Chondrocyte (in vitro differentiated cells): ENCODE results near the gene VAV2. TPM values are rescaled to one million over a fixed set of nuclear protein-coding genes. Genes with fewer than 3 reads are reported as not detected.

ENCODE experiments used
- DNase-seq: peaks from one replicate; pipeline ENCODE4 v3.0.0; 2021; ENCODE audit warnings: mixed read lengths, low spot score
- H3K27ac Mint-ChIP-seq: one replicate; pipeline ENCODE4 v1.8.0; 2021; ENCODE audit warnings: mild to moderate bottlenecking, moderate library complexity, mixed read lengths; ENCODE audit not compliant: unreplicated experiment
- H3K27me3 Mint-ChIP-seq: 2 replicates; pipeline ENCODE4 v1.8.0; 2021; ENCODE audit warnings: low read depth, mixed read lengths
- H3K36me3 Mint-ChIP-seq: 2 replicates; pipeline ENCODE4 v1.8.0; 2021; ENCODE audit warnings: low read depth, mixed read lengths
- H3K4me1 Mint-ChIP-seq: 2 replicates; pipeline ENCODE4 v1.8.0; 2021; ENCODE audit warnings: low read depth, mild to moderate bottlenecking, mixed read lengths
- H3K4me3 Mint-ChIP-seq: one replicate; pipeline ENCODE4 v1.8.0; 2021; ENCODE audit warnings: mild to moderate bottlenecking, moderate library complexity, mixed read lengths; ENCODE audit not compliant: unreplicated experiment
- H3K9me3 Mint-ChIP-seq: 2 replicates; pipeline ENCODE4 v1.8.0; 2021; ENCODE audit warnings: low read depth, mixed read lengths
- total RNA-seq: library from RNA; stranded (reverse); gene quantifications from 3 replicates; pipeline ENCODE4 v1.2.1, GENCODE V29; 2021
- TF ChIP-seq, protein P1 (sequence below): fragments of 200-600 bp; sonication (generic); IDR thresholded peaks from 2 replicates; pipeline ENCODE4 v1.5.0; 2021; ENCODE audit warnings: antibody characterized with exemption, mild to moderate bottlenecking, moderate library complexity

VAV2 gene
- total RNA-seq, 1 donor from 2014 or later = 17.7 TPM

DNA sequence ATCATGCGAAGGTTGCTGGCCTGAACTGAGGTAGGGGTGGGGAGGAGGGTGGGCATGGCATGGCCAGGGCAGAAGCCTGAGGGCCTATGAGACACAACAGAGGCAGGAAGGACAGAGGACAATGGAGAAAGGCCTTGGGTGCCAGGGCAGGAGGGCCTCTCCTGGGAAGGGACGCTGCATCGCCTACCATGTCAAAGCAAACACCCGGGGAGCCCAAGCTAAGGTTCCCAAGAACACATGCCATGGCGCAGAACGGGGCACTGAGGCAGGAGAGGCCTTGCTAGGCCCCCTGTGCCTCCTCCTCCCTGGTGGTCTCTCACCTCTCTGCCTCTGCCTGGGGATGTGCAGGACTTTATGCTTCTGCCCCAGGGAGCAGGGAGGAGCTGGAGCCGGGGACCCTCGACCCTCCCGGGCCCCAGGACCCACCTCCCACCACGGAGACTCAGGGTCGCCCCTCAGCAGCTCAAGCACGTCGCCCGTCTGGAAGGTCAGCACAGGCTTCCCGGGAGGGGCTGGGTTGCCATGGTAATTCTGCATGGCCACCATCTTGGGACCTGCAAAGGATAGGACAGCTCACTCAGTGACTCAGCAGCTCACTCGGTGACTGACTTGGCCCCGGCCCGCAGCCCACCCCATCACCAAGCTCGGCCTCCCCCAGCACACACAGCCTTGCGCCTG is 213.6 kb downstream of the VAV2 start:
- Mint-ChIP-seq H3K27ac (no peak overlapping the region), H3K4me3 (no peak overlapping the region), H3K9me3 (no peaks in the 10 kb centered on the region), H3K36me3 (peaks cover 4% of the 10 kb centered on the region), H3K4me1 (no peaks in the 10 kb centered on the region), H3K27me3 (no peaks in the 10 kb centered on the region)
- TF ChIP-seq, protein P1, sequence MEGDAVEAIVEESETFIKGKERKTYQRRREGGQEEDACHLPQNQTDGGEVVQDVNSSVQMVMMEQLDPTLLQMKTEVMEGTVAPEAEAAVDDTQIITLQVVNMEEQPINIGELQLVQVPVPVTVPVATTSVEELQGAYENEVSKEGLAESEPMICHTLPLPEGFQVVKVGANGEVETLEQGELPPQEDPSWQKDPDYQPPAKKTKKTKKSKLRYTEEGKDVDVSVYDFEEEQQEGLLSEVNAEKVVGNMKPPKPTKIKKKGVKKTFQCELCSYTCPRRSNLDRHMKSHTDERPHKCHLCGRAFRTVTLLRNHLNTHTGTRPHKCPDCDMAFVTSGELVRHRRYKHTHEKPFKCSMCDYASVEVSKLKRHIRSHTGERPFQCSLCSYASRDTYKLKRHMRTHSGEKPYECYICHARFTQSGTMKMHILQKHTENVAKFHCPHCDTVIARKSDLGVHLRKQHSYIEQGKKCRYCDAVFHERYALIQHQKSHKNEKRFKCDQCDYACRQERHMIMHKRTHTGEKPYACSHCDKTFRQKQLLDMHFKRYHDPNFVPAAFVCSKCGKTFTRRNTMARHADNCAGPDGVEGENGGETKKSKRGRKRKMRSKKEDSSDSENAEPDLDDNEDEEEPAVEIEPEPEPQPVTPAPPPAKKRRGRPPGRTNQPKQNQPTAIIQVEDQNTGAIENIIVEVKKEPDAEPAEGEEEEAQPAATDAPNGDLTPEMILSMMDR = no peak
- peak; percentile 82 for DNase-seq

DNA sequence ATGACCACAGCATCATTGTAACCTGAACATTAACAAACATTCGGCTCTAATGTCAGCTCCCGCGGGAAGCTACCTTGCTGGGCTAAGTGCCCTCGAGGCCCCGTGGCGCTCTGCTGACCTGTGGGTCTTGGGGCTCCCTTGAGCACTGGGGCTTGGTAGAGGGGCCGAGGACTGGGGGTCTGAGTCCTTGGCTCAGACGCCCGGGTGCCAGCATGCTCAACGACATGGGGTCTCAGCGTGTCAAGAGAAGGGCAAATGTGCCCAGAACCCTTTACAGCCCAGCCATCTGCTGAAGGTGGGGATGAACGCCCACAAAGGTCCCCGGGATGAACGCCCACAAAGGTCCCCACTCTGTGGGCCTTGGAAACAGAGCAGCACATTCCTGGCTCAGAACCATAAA is 214.3 kb downstream of the VAV2 start:
- H3K36me3 Mint-ChIP-seq = peaks cover 5% of the 10 kb centered on the region
- peak; percentile 66 for DNase-seq
- H3K27me3 Mint-ChIP-seq = no peaks in the 10 kb centered on the region
- H3K27ac Mint-ChIP-seq = no peak overlapping the region
- TF ChIP-seq, protein P1 = no peak
- H3K4me3 Mint-ChIP-seq = no peak overlapping the region
- no peaks in the 10 kb centered on the region for H3K9me3 Mint-ChIP-seq
- no peaks in the 10 kb centered on the region for H3K4me1 Mint-ChIP-seq

DNA sequence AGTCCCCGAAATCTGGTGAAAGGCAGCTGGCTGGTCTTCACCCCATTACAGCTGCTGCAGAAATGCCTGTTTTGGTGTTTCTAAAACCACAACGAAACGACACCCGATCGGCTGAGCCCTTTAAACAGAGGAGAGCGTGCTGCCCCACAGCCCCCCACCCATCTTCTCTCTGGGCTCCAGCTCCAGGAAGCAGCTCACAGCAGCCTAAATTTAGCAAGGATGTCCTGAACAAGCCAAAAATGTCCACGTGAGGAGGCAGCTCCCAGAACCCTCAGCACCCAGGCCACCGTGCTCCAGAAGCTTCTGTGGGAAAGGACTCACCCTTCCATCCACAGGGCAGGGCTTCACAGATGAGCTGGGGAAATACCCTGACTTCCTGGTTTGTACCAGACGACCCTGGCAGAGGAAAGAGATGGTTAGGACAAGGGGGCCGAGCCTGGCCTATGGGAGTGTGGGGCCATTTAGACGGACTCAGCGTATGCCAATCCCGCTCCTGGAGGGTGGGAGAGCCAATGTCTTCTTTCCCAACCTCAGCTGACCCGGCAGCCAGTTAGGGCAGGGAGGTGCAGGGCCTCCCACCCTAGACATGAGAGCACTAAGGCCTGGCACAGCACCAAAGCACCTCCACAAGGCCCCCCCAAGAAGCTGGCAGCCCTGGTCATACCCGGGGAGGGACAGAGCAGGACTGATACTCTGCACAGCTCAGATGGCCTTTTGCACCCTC is 214.9 kb downstream of the VAV2 start:
- peak; percentile 57 for DNase-seq
- TF ChIP-seq, protein P1 = no peak
- H3K36me3 Mint-ChIP-seq = peaks cover 6% of the 10 kb centered on the region
- H3K9me3 Mint-ChIP-seq = no peaks in the 10 kb centered on the region
- H3K27me3 Mint-ChIP-seq = no peaks in the 10 kb centered on the region
- H3K4me1 Mint-ChIP-seq = no peaks in the 10 kb centered on the region
- H3K27ac Mint-ChIP-seq = no peak overlapping the region
- H3K4me3 Mint-ChIP-seq = no peak overlapping the region

DNA sequence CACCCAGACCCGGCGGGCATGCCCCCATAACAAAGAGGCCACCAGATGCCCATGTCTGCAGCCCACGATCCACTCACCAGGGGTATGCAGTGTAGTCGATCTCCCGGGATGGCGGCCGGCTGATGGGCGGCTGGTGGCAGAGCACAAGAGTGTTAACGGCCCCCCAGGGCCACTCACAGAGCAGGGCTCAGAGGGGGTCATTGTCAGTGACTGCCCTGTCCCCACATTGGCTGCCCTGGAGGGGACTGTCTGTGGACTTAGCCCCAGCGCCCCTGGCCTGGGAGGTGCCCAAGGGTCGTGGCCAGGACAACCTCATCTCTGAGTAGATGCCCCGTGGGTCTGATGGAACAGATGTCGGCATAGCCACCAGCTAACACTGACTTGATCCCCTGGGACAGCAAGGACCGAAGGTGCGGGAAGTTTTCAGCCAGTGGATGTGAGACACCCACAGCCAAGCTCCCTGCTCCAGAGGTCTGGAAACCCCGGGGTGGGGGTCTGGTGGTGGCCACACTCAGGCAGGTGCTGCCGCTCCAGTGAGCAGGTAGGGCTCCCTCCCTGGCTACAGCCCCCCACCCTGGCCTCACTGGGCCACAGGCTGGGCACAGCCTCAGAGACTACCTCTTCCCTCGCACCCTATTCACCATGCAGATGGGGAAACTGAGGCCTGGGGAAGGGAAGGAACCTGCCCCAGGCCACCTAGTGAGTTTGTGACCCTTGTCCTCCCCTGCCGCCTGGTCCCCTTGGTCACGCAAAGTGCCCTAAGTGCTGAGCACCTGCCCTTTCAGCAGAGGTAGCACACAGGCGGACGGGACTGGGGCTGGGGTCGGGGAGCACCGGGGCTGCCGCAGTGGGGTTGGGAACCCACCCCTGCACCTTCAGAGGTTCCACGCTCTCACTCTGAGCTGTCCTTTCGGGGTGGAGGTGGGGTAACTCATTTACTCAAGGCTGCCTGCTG is 215.9 kb downstream of the VAV2 start:
- DNase-seq = peak; percentile 86
- TF ChIP-seq, protein P1 = no peak
- Mint-ChIP-seq H3K9me3 (no peaks in the 10 kb centered on the region), H3K4me1 (no peaks in the 10 kb centered on the region), H3K4me3 (no peak overlapping the region), H3K36me3 (peaks cover 8% of the 10 kb centered on the region), H3K27me3 (no peaks in the 10 kb centered on the region), H3K27ac (no peak overlapping the region)

DNA sequence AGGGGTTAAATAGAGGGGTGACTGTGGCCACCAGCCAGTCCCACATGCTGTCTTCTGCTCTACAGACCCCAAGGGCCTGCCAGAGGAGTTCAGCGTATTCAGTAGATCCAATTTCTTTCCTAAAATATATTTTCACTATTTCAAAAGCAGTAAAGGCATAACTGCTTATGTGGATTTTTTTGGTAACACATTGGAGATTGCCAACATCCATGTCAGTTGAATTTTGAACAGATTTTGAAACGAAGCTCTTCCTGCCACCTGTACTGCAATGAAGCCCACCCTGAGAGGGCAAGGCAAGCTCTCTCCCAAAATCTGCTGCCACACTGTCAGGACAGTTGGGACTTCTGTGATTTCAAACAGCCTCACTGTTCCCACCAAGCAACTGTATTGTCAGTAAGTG is 216.8 kb downstream of the VAV2 start:
- Mint-ChIP-seq H3K36me3 (peaks cover 11% of the 10 kb centered on the region), H3K27ac (no peak overlapping the region), H3K9me3 (no peaks in the 10 kb centered on the region), H3K4me3 (no peak overlapping the region), H3K4me1 (no peaks in the 10 kb centered on the region), H3K27me3 (no peaks in the 10 kb centered on the region)
- DNase-seq = no peak
- TF ChIP-seq, protein P1 = no peak
